Renal pelvis (tissue), 4 donors: ENCODE measurements around the gene PBRM1. TPM values are rescaled to one million over a fixed set of nuclear protein-coding genes. Genes with fewer than 3 reads are reported as not detected.

Experiments used
- DNase-seq: peaks from one replicate; pipeline ENCODE4 v3.0.0-alpha.2; 2013
- polyA plus RNA-seq, 3 donors: library from polyadenylated mRNA; unstranded; fragments of 120-200 nt; gene quantifications; one replicate each; pipeline ENCODE4 v1.2.1, GENCODE V29; 2013; ENCODE audit not compliant: insufficient read length in 3 of 3

PBRM1 gene
- polyA plus RNA-seq, 3 donors: 56.4 to 60.4 (median 59.4) TPM

DNA sequence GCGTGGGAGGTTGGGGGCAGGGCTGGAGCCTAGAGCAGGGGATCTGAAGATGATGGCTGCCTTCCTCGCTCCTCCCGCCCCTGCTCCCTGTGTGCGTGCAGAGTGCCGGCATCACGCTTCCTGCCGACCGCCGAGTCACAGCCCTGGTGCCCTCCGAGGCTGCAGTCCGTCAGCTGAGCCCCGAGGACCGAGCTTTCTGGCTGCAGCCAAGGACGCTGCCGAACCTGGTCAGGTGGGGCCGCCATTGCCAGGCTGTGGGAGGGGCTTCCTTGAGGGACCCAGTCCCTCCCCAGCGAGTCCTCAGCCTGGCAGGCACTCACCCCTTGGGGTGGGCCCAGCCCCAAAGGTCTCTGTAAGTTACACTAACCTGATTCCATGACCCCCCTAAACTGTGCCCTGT, 173.0 kb downstream of the PBRM1 start:
- no peak for DNase-seq

GRCh38 chr3:52512105-52512504, 173.6 kb downstream of the PBRM1 start:
- DNase-seq: no peak

GRCh38 chr3:52511509-52511908, 174.2 kb downstream of the PBRM1 start:
- no peak for DNase-seq

DNA sequence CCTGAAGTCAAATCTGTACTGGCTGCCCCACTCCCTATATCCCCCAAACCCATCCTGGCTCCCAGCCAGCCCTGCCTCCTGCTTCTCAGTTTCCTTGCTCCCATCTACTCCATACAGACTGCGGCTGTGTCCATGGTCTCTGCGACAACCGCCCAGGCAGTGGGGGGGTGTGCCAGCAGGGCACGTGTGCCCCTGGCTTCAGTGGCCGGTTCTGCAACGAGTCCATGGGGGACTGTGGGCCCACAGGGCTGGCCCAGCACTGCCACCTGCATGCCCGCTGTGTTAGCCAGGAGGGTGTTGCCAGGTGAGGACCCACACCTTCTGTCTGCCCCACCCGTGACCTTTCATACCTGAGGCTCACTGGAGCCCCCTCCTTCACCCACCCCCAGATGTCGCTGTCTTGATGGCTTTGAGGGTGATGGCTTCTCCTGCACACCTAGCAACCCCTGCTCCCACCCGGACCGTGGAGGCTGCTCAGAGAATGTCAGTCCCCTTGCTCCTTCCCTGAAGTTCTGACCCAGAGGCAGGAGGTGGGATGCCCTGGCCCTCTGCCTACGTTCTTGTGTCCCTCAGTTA, 175.9 kb downstream of the PBRM1 start:
- DNase-seq: no peak

DNA sequence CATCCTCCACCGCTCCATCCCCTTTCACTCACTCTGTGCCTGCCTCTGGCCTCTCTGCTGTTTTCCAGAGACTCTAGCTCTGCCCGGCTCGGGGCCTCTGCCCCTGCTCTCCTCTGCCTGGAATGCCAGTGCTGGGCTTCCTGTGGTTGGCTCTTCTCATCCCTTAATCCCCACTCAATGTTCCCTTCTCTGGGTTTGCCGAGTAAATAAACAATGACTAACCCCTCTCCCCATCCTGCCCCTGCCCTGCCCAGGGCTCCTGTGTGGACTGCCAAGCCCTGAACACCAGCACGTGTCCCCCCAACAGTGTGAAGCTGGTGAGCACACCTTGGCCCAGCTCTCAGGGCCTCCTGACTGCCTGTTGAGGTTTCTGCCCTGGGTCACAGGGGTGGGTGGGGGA, 178.4 kb downstream of the PBRM1 start:
- DNase-seq: no peak

DNA sequence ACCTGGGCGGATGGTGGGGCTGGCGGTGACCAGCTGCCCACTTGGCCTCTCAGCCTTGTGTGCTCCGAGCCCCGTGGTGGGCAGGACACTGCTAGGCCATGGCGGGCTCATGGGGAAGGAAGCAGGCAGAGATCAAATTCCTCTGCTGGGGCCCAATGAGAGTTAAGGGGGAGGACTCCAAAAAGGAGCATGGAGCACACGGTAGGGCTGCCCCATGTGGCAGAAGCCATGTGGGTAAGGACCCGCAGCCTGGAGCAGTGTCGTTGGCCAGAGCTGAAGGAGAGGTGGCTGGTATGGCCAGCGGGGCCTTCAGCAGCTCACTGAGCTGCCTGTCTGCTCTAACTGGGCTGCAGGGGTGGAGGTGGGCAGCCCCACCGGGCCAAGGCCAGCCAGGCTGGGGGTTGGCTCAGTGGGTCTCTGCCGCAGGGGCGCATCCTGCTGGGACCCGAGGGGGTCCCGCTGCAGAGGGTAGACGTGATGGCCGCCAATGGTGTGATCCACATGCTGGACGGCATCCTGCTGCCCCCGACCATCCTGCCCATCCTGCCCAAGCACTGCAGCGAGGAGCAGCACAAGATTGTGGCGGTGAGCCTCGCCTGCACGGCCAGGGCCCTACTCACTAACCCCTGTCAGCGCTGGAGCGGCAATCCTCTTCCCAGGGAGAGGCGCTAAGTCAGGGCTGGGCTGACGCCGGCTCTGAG, 179.3 kb downstream of the PBRM1 start:
- no peak for DNase-seq

GRCh38 chr3:52504977-52505376, 180.7 kb downstream of the PBRM1 start:
- DNase-seq: no peak

DNA sequence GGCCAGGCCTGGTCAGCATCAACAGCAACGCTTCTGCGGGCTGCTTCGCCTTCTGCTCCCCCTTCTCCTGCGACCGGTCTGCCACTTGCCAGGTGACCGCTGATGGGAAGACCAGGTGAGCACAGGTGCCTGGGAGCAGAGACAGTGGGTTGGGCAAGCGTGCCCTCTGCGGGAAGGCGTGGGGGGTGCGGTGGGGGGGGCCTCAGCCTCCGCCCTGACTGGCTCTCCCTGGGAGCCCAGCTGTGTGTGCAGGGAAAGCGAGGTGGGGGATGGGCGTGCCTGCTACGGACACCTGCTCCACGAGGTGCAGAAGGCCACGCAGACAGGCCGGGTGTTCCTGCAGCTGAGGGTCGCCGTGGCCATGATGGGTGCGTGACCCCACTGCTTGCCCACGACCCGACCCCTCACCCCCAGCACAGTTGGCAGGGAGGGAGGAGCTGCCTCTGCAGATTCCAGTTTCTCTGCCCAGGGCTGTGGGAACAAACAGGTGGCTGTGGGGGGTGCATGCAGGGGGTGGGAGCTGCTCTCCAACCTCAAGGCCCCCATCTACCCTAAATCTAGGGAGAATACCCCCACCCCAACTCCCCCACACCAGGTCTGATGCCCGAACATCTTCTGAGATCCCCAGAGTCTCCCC, 181.8 kb downstream of the PBRM1 start:
- DNase-seq: no peak

DNA sequence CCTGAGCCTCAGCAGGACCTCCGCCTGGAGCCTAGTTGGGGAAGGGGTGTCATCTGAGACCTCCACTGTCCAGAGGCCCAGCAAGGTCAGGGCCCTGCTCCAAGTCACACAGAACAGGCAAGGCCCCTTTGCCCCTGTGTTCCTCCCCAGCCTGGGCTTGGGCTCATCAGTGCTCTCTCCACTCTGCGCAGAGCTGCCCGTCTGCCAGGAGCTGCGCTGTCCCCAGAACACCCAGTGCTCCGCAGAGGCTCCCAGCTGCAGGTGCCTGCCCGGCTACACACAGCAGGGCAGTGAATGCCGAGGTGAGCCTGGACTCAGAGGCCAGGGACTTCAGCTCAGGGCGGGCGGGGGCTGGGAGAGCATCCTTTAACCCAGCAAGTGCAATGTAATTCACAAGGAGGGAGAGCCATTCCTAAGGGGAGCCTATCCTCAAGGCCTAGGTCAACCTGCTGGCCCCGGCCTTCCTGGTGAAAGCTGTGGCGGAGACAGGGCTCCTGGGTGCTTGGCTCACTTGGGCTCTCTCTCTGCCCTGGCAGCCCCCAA, 182.8 kb downstream of the PBRM1 start:
- DNase-seq: no peak

- DNase-seq: no peak
Measured at GRCh38 chr3:52502001-52502400, 183.7 kb downstream of the PBRM1 start.

- no peak for DNase-seq
Measured at GRCh38 chr3:52501046-52501445, 184.7 kb downstream of the PBRM1 start.

DNA sequence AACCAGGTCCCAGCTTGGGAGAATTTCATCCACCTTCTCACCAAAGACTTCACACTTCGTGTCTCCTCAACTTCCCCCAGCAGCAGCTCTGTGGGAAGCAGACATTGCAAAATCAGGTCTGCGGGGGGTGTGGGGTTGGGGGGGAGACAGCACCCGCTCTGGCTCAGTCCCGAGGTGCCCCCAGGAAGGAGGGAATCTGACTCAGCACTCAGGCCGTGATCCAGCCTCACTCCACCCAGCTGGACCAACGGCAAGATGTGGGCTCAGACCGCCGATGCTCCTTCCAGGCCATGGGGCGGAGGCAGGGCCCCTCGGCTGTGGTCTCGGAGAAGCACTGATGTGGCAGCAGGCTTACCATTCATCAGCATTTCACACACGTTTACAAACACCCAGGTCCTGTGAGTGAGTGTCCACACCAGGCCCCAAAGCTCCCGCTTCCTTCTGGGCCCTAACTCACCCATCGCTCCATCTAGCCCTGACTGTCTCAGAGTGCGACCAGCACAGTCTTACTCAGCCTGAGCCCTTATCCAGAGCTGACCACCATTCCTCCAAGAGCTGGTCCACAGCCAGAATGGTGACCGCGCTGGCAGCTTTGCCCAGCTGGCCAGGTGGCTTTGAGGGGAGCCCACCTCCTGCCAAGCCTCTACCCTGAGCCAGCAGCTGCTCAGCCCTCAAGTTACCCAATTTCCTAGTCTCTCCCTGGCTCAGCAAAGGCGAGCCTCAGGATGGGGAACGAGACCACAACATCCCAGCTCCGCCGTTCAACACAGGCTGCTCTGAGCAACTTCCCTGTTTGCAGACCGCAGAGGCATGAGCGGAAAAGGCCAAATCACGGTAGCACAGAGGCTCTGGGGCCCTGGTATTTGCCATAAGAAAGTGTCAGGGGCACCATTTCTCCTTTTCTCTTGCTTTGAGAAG, 187.3 kb downstream of the PBRM1 start:
- no peak for DNase-seq

- no peak for DNase-seq
Measured at GRCh38 chr3:52495777-52496602, 189.7 kb downstream of the PBRM1 start.

Other genes with a start within 250 kb of the PBRM1 start
- gene SEMA3G, start 240.8 kb downstream of the PBRM1 start, polyA plus RNA-seq: 10 to 100 TPM; 30.0 to 34.1 (median 32.7) TPM
- gene TNNC1, start 231.9 kb downstream of the PBRM1 start, polyA plus RNA-seq: 1 to 10 TPM; 6.8 to 7.2 (median 7.0) TPM
- 100 to 1,000 TPM; 112 to 148 (median 133) TPM for gene NISCH, start 230.3 kb downstream of the PBRM1 start, polyA plus RNA-seq
- gene STAB1, start 190.6 kb downstream of the PBRM1 start, polyA plus RNA-seq: 10 to 100 TPM; 40.7 to 46.6 (median 45.0) TPM
- gene NT5DC2, start 152.1 kb downstream of the PBRM1 start, polyA plus RNA-seq: 100 to 1,000 TPM; 138 to 202 (median 154) TPM
- 10 to 100 TPM; 20.5 to 23.9 (median 23.6) TPM for gene UQCC5, start 149.3 kb downstream of the PBRM1 start, polyA plus RNA-seq
- 100 to 1,000 TPM in 2 of 3 donors, 10 to 100 TPM in 1; 92.6 to 111 (median 106) TPM for gene GNL3, start 119 bp upstream of the PBRM1 start, polyA plus RNA-seq
- 100 to 1,000 TPM; 122 TPM for gene GLT8D1, start 19.9 kb upstream of the PBRM1 start, polyA plus RNA-seq
- 100 to 1,000 TPM; 144 to 155 (median 155) TPM for gene SPCS1, start 20.2 kb upstream of the PBRM1 start, polyA plus RNA-seq
- 10 to 100 TPM; 24.2 to 35.7 (median 29.2) TPM for gene NEK4, start 85.0 kb upstream of the PBRM1 start, polyA plus RNA-seq
- gene ITIH1, start 91.7 kb upstream of the PBRM1 start, polyA plus RNA-seq: under 1 TPM in 1 of 3 donors, not detected in 2; 0.12 TPM
- gene ITIH3, start 108.9 kb upstream of the PBRM1 start, polyA plus RNA-seq: 1 to 10 TPM; 5.5 to 9.5 (median 5.7) TPM
- 10 to 100 TPM in 2 of 3 donors, 1 to 10 TPM in 1; 7.0 to 14.9 (median 12.4) TPM for gene ITIH4, start 144.8 kb upstream of the PBRM1 start, polyA plus RNA-seq
- 1 to 10 TPM in 2 of 3 donors, under 1 TPM in 1; 0.75 to 1.4 (median 1.3) TPM for gene MUSTN1, start 149.1 kb upstream of the PBRM1 start, polyA plus RNA-seq
- gene STIMATE, start 211.6 kb upstream of the PBRM1 start, polyA plus RNA-seq: 10 to 100 TPM; 15.9 to 17.9 (median 16.6) TPM